GM12878 (cell line): ENCODE results near the gene LRRC19. TPM values are rescaled to one million over a fixed set of nuclear protein-coding genes. Genes with fewer than 3 reads are reported as not detected.

Experiments used
- ATAC-seq: fragments of 200-7000 bp; cut with Tn5 transposase; 3 replicates; pipeline ENCODE4 v1.9.1; 2020; ENCODE audit warnings: mild to moderate bottlenecking, moderate library complexity
- BruUV-seq: library from RNA; stranded (reverse); fragments of 400-500 nt; replicated peaks from 2 replicates; lab custom pipeline; 2021; lab: Mats Ljungman, UMichigan
- CTCF ChIA-PET: fragments of 300-600 bp; sonication (Branson Sonifier 250); formaldehyde crosslinking; extraction: SDS; loops from one replicate; lab custom pipeline; 2021; ENCODE audit warnings: inconsistent platforms; lab: Yijun Ruan, JAX
- POLR2A ChIA-PET: fragments of 350-600 bp; formaldehyde crosslinking; extraction: SDS; loops from one replicate; lab custom pipeline; 2021; ENCODE audit warnings: inconsistent platforms; lab: Charles Lee
- RAD21 ChIA-PET: fragments of 300-600 bp; sonication (Branson Sonifier 250); formaldehyde crosslinking; loops from one replicate; lab custom pipeline; 2023; ENCODE audit warnings: antibody characterized with exemption; ENCODE audit not compliant: unreplicated experiment; lab: Charles Lee
- SMC1A ChIA-PET: fragments of 300-600 bp; sonication (Branson Sonifier 250); formaldehyde crosslinking; loops from one replicate; lab custom pipeline; 2023; ENCODE audit not compliant: unreplicated experiment, uncharacterized antibody; lab: Charles Lee
- DNase-seq: peaks from one replicate; pipeline ENCODE4 v3.0.0-alpha.2; 2011; ENCODE audit warnings: low read depth, low spot score
- FAIRE-seq: peaks from 3 replicates; lab custom pipeline; 2011; peaks lifted over from hg19 to GRCh38; lab: Jason Lieb, UNC
- H2AFZ ChIP-seq: 2 replicates; pipeline ENCODE4 v1.6.0; 2011; ENCODE audit warnings: low read depth, low read length, control low read depth; ENCODE audit not compliant: control insufficient read depth
- H3K27ac ChIP-seq: 2 replicates; pipeline ENCODE4 v1.5.1; 2011; ENCODE audit warnings: control low read depth; ENCODE audit not compliant: control insufficient read depth, insufficient read depth
- H3K27me3 ChIP-seq, 2 experiments: replicated peaks in 1 of 2; 2 replicates each; pipeline versions ENCODE4 v1.6.0 to v1.6.1; 2011; ENCODE audit warnings: low read length in 1 of 2; ENCODE audit not compliant: control insufficient read depth in 2 of 2, insufficient read depth in 2 of 2
- H3K36me3 ChIP-seq, 2 experiments: 2 replicates each; pipeline ENCODE4 v1.5.1; 2011; ENCODE audit warnings: low read length in 1 of 2; ENCODE audit not compliant: control insufficient read depth in 2 of 2, insufficient read depth in 2 of 2
- H3K4me1 ChIP-seq: 2 replicates; pipeline ENCODE4 v1.6.1; 2011; ENCODE audit warnings: mild to moderate bottlenecking, low read length, moderate library complexity, mixed read lengths; ENCODE audit not compliant: control insufficient read depth, insufficient read depth
- H3K4me2 ChIP-seq: 2 replicates; pipeline ENCODE4 v1.6.0; 2011; ENCODE audit warnings: control low read depth; ENCODE audit not compliant: control insufficient read depth, insufficient read depth
- H3K4me3 ChIP-seq: fragments of 200-600 bp; sonication (generic); 2 replicates; pipeline ENCODE4 v1.5.1; 2016
- H3K79me2 ChIP-seq: 2 replicates; pipeline ENCODE4 v1.6.0; 2011; ENCODE audit warnings: low read length; ENCODE audit not compliant: control insufficient read depth, insufficient read depth
- H3K9ac ChIP-seq: 2 replicates; pipeline ENCODE4 v1.8.0; 2011; ENCODE audit warnings: low read length, control low read depth, mixed read lengths; ENCODE audit not compliant: control insufficient read depth, insufficient read depth
- H3K9me3 ChIP-seq: replicated peaks from 3 replicates; pipeline ENCODE4 v1.5.1; 2011; ENCODE audit warnings: mild to moderate bottlenecking, low read length; ENCODE audit not compliant: control insufficient read depth, insufficient read depth
- H4K20me1 ChIP-seq: 2 replicates; pipeline ENCODE4 v1.6.0; 2011; ENCODE audit not compliant: control insufficient read depth, insufficient read depth
- BCL11A ChIP-seq: IDR thresholded peaks from 2 replicates; pipeline ENCODE4 v1.6.1; 2011; ENCODE audit warnings: low read depth, low read length
- CTCF ChIP-seq, 3 experiments: IDR thresholded peaks in 2 of 3; conservative IDR thresholded peaks in 1 of 3; 2 replicates each; pipeline ENCODE4 v1.5.1; 2011; ENCODE audit warnings: low read depth in 3 of 3, low read length in 3 of 3, mild to moderate bottlenecking in 3 of 3, control low read depth in 2 of 3, moderate library complexity in 2 of 3, inconsistent platforms in 1 of 3, mixed read lengths in 1 of 3; ENCODE audit not compliant: control insufficient read depth in 2 of 3, insufficient read depth in 1 of 3; ENCODE audit errors: extremely low read depth in 1 of 3
- EED ChIP-seq: sonication (generic); IDR thresholded peaks from 2 replicates; pipeline ENCODE4 v1.6.1; 2016; ENCODE audit warnings: antibody characterized with exemption, low read depth
- ELK1 ChIP-seq: IDR thresholded peaks from 2 replicates; pipeline ENCODE4 v1.6.1; 2012; ENCODE audit warnings: low read depth, low read length, improper control_type of control experiment
- HDAC6 ChIP-seq: fragments of 200-600 bp; sonication (generic); IDR thresholded peaks from one replicate; pipeline ENCODE4 v1.8.0; 2017; ENCODE audit warnings: antibody characterized with exemption; ENCODE audit not compliant: unreplicated experiment
- KDM1A ChIP-seq: fragments of 200-600 bp; sonication (generic); IDR thresholded peaks from 2 replicates; pipeline ENCODE4 v1.6.1; 2016; ENCODE audit warnings: borderline replicate concordance
- MYB ChIP-seq: fragments of 150-350 bp; IDR thresholded peaks from 2 replicates; pipeline ENCODE4 v1.6.1; 2014; ENCODE audit warnings: mild to moderate bottlenecking, low read depth, low read length, borderline replicate concordance
- NFYB ChIP-seq: IDR thresholded peaks from 2 replicates; pipeline ENCODE4 v1.6.1; 2011; ENCODE audit warnings: low read depth, mild to moderate bottlenecking, low read length, improper control_type of control experiment, moderate library complexity; ENCODE audit not compliant: insufficient read depth
- NKRF ChIP-seq: fragments of 450-650 bp; conservative IDR thresholded peaks from 2 replicates; pipeline ENCODE4 v1.6.1; 2017; ENCODE audit warnings: mild to moderate bottlenecking, moderate library complexity
- NR2C1 ChIP-seq: fragments of 450-650 bp; IDR thresholded peaks from 2 replicates; pipeline ENCODE4 v1.6.1; 2017; ENCODE audit warnings: antibody characterized with exemption, mild to moderate bottlenecking, moderate library complexity
- NRF1 ChIP-seq: conservative IDR thresholded peaks from 2 replicates; pipeline ENCODE4 v1.6.1; 2011; ENCODE audit warnings: mild to moderate bottlenecking, low read depth, low read length, improper control_type of control experiment
- POLR2A ChIP-seq: IDR thresholded peaks from 2 replicates; pipeline ENCODE4 v1.6.1; 2011; ENCODE audit warnings: low read depth, mild to moderate bottlenecking, low read length
- RB1 ChIP-seq: fragments of 450-650 bp; formaldehyde crosslinking; IDR thresholded peaks from 2 replicates; pipeline ENCODE4 v1.6.1; 2017; ENCODE audit warnings: mild to moderate bottlenecking, borderline replicate concordance
- RBBP5 ChIP-seq: fragments of 200-600 bp; sonication (generic); conservative IDR thresholded peaks from 2 replicates; pipeline ENCODE4 v1.6.1; 2016
- RFX5 ChIP-seq: IDR thresholded peaks from 2 replicates; pipeline ENCODE4 v1.6.1; 2011; ENCODE audit warnings: low read depth, low read length, improper control_type of control experiment
- TARDBP ChIP-seq: IDR thresholded peaks from 2 replicates; pipeline ENCODE4 v1.6.1; 2016; ENCODE audit warnings: borderline replicate concordance
- TCF3 ChIP-seq: IDR thresholded peaks from 2 replicates; pipeline ENCODE4 v1.6.1; 2012; ENCODE audit warnings: low read depth, mild to moderate bottlenecking, low read length, borderline replicate concordance; ENCODE audit not compliant: insufficient read depth
- YBX1 ChIP-seq: fragments of 450-650 bp; IDR thresholded peaks from 2 replicates; pipeline ENCODE4 v1.6.1; 2016; ENCODE audit warnings: antibody characterized with exemption
- ZNF217 ChIP-seq: fragments of 450-650 bp; IDR thresholded peaks from 2 replicates; pipeline ENCODE4 v1.6.1; 2017; ENCODE audit warnings: antibody characterized with exemption, mild to moderate bottlenecking
- ZNF384 ChIP-seq: IDR thresholded peaks from 2 replicates; pipeline ENCODE4 v1.6.1; 2012; ENCODE audit warnings: low read depth, mild to moderate bottlenecking, low read length, improper control_type of control experiment, borderline replicate concordance
- WGBS: methylation state at CpG from one replicate; pipeline ENCODE4 v1.1.6; 2016; ENCODE audit warnings: low lambda C conversion rate; ENCODE audit not compliant: insufficient replicate concordance, insufficient coverage; ENCODE audit errors: missing lambda C conversion rate; 5-methylcytosine and 5-hydroxymethylcytosine counted together
- in situ Hi-C: fragments of 300-500 bp; cut with MboI; formaldehyde crosslinking; loops from 9 replicates; pipeline ENCODE4 v1.14.3; 2018; ENCODE audit warnings: mixed read lengths
- intact Hi-C: fragments of 100-400 bp; cut with micrococcal nuclease; formaldehyde crosslinking; loops from one replicate; pipeline ENCODE4 v1.14.2; 2022; ENCODE audit not compliant: unreplicated experiment
- polyA plus RNA-seq, 11 experiments: library from polyadenylated mRNA; depleted of rRNA in 4 of 11; unstranded in 6 of 11; stranded (reverse) in 5 of 11; fragments of >200 nt; fragmentation: Nextera tagmentation in 4 of 11; fragmentation: Illumina TruSeq in 1 of 11; extraction: Ambion mirVana in 4 of 11; extraction: Trizol in 1 of 11; gene quantifications; 1 replicate in 1 of 11; 2 replicates in 10 of 11; pipeline versions ENCODE4 v1.2.1 to v1.2.3, GENCODE V29; 2011 to 2016; ENCODE audit warnings: inconsistent platforms in 2 of 11, missing spikeins in 2 of 11, low read depth in 1 of 11
- total RNA-seq, 4 experiments: library from RNA; depleted of rRNA in 3 of 4; stranded (reverse); fragments of >200 nt in 3 of 4; fragmentation: Illumina TruSeq in 1 of 4; extraction: Trizol in 1 of 4; gene quantifications; 2 replicates each; pipeline versions ENCODE4 v1.2.1 to v1.2.3, GENCODE V29; 2013 to 2021

Gene LRRC19
- total and polyA plus RNA-seq, 10 of the 15 experiments (the other 5 are each of a cell fraction or from before 2014, with no cell fraction given), result 0.02 to 0.20 (median 0.08) TPM; not detected in 6

- H3K4me3 ChIP-seq, result no peak overlapping the region
- H3K4me2 ChIP-seq, result no peak overlapping the region
- ChIA-PET POLR2A (no interaction called here), RAD21 (no interaction called here), SMC1A (no interaction called here), CTCF (interaction anchor here (0.6 to 0.7 kb wide), 2 partner anchors 8 to 19 kb away, joined by 3 to 4 read pairs; no protein-coding TSS in a partner anchor)
- DNase-seq (no peak), ATAC-seq (no peak), FAIRE-seq (no peak)
- 98% methylated on average over 3 of the region's 3 CpGs for WGBS
- no peak overlapping the region for H2AFZ ChIP-seq
- TF ChIP-seq POLR2A (no peak), TCF3 (no peak), NKRF (no peak), NR2C1 (no peak), MYB (no peak), ZNF384 (no peak), HDAC6 (no peak), TARDBP (no peak), RBBP5 (no peak), NRF1 (no peak), RB1 (no peak), EED (no peak), ZNF217 (no peak), RFX5 (no peak), YBX1 (no peak), BCL11A (no peak), ELK1 (no peak), NFYB (no peak), CTCF (IDR thresholded peaks at IDR 0.05 in 2 of 3, conservative IDR thresholded peaks at IDR 0.05 in 1 of 3; ENCODE audit: control insufficient read depth in 2 of 3, extremely low read depth in 1 of 3, insufficient read depth in 1 of 3, low read depth in 3 of 3, low read length in 3 of 3) (no peak), KDM1A (no peak)
- H3K27ac ChIP-seq, result no peak overlapping the region
- no peaks in the 10 kb centered on the region for H3K36me3 ChIP-seq
- intact Hi-C loops, result no loop called here
- no peaks in the 10 kb centered on the region for H3K4me1 ChIP-seq
- no peaks in the 10 kb centered on the region for H4K20me1 ChIP-seq
- no peaks in the 10 kb centered on the region for H3K27me3 ChIP-seq
- no TSS peak for BruUV-seq
- no peak overlapping the region for H3K9ac ChIP-seq
- no peaks in the 10 kb centered on the region for H3K79me2 ChIP-seq
- no peaks in the 10 kb centered on the region for H3K9me3 ChIP-seq
- in situ Hi-C loops, result no loop called here
Measured at GRCh38 chr9:27003426-27004077, 1.9 kb downstream of the LRRC19 start.
